CD4-positive, alpha-beta T cell treated with Interleukin-17A for 1 hour (primary cell): ENCODE results near the gene PNLIPRP2.

Source experiments
- DNase-seq: peaks from one replicate; pipeline ENCODE4 v3.0.0-alpha.2; 2020

Gene PNLIPRP2

DNA sequence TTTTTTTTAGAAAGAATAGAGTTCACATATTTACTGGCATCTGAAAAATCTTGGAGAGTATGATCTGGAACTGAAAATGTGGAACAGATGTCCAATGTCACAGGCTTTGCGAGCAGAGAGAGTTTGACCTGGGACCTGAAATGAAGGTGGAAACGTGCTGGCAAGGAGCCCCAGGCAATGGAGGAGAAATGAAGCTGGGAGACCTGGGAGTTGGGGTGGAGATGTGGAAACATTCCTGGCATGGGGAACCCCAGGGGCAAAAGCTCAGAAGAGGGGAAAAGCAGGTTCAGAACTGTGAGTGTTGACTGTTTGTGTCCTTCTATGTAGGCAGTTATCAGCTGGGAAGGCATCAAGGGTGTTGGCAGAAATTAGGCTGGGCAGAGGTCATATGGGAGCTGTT lies 7.3 kb upstream of the PNLIPRP2 start:
- no peak for DNase-seq

DNA sequence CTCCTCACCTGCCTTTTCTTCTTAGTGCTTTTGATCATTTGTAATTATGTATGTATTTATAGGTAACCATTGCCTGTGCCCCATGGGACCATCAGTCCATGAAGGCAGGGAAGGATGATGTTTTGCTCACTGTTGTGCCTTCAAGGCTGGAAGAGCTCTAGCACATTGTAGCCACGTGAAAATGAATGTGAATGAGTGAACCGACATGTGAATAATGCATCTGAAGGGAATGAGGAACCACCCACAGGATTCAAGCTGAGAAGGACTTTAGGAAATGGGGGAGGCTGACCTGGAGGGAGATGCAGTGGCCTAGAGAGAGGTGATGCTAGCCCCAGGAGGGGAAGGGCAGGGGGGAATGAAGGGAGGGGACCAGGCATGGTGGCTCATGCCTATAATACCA lies 6.0 kb upstream of the PNLIPRP2 start:
- DNase-seq, result no peak

DNA sequence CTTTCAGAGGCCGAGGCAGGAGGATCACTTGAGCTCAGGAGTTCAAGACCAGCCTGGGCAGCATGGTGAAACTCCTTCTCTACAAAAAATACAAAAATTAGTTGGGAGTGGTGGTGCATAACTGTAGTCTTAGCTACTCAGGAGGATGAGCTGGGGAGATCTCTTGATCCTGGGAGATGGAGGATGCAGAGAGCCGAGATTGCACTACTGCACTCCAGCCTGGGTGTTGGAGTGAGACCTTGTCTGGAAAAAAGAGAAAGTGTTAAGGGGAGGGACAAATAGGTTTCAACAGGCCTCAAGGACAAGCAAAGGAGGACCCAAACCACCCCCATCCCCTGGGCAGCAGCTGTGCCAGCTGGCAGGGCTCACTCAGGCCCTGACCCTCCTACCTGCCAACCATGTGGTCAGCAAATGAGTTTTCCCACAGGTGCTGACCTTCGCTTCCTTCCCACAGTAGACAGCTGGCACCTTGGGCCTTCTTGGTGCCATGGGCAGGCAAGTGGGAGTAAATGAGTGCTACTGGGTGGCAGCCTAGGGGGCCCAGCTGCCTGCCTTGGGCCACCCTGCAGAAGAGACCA lies 5.5 kb upstream of the PNLIPRP2 start:
- DNase-seq, result no peak

DNA sequence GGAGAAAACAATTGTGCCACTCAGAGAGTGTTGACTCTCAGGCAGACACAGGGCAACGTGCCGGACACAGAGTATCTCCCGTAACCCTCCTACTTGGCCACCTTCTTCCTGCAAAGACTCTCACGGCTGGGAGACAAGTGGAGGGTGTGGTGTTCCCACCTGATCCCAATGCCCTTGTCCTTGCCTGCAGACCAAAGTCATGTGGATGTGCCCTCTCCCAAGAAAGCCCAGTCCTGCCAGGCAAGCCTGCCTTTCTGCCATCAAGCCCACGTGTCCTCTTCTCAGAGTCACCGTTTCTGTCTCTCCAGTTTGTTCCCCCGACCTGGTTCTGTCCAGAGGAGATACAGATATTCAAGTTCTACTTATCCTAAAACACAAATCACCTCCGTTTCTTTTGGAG lies 723 bp downstream of the PNLIPRP2 start:
- no peak for DNase-seq

DNA sequence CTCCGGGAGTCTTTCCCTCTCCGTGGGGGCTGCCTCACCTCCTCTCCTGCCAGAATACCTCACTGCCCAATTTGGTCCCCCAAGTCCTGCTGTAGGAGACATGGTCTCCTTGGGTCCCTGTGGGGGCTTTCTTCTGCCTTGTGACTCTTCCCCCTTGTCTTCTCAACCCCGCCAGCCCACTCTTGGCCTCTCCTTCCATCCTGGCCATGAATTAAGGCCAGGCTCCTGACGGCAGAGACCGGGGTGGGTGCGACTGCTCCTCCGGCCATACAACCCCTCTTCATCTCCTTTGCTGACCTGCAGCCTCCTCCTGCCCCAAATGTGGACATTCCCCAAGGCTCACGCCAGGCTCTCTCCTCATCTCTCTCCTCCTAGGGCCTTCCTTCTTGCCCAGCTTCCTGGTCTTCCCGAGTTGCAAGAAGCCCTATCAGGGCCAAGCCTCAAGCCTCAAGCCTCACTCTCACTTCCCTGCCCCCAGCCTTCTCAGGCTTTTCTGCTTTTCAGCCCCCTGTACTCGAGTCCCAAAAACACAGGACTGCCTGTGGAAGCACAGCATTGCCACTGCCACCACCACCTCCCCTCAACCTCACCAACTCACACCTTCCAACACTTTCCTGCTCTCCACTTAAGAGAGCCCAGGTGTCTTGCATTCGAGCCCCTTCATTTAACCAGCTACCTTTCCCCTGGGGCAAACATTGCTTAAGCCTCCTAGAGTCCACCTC lies 1.3 kb downstream of the PNLIPRP2 start:
- no peak for DNase-seq

DNA sequence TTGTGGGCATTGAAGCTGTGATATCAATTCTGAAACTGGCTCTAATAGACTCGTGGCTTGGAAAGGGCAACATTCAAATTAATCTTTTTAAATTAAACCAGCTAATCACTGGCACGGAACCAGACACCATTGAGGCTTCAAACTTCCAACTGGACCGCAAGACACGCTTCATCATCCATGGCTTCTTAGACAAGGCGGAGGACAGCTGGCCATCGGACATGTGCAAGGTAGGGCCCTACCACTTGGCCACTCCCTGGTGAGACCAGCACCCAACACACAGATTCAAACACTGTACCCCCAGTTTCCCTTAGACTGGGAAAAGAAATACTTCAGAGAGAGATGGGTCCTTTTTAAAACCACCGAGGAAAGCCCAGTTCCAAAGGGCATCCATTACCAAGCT lies 5.1 kb downstream of the PNLIPRP2 start:
- no peak for DNase-seq

DNA sequence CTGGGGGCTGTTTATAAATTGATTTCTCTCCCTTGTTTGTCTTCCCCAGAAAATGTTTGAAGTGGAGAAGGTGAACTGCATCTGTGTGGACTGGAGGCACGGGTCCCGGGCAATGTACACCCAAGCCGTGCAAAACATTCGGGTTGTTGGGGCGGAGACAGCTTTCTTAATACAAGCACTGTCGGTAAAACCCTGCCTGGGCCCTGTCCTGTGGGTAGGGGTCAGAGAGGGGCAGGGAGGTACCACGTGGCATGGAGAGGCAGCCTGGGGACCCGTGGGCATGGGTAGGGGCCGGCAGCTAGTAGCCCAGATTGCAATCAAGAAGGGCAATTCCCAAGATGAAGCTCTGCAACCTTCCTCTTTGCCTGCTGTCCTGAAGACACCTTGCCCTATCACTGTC lies 6.1 kb downstream of the PNLIPRP2 start:
- DNase-seq, result no peak

DNA sequence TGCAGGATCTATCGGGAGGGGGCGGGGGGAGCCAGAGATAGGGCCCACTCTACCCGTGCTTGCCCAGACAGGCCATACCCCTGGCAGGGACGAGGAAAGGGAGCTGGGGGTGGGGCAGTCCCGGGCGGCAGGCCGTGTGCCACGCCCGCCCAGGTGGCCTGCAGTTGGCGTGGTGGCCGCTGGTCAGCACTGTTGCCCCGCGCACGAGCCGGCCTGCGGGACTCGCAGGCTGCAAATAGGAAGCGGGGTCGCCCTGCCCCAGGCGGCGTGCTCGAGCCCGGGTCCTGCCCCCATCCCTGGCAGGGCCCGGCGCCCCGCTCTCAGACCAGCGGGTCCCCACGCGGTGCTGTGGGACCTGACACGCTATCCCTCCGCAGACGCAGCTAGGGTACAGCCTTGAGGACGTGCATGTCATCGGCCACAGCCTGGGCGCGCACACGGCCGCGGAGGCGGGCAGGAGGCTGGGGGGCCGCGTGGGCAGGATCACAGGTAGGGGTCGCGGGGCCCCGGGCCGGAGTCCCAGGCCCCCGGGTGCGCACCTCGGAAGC lies 6.7 kb downstream of the PNLIPRP2 start:
- DNase-seq, result no peak

DNA sequence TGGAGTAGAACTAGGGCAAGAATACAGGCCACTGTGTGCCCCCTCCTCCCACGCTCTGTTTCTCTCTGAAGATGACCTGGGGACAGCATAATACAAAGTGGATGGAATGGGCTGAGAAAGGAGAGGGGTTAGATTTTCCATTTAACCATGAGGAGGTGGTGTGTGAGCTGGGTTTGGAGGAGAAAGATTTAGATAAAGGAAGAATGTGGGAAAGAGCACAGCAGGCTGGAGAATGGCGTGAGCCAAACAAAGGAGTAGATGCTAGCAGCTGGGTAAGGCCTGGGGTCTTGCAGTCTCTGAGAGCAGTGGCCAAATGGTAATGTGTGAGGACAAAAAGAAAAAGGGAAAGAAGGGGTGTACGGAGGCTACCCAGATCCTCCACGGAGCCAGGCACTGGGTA lies 8.6 kb downstream of the PNLIPRP2 start:
- no peak for DNase-seq

DNA sequence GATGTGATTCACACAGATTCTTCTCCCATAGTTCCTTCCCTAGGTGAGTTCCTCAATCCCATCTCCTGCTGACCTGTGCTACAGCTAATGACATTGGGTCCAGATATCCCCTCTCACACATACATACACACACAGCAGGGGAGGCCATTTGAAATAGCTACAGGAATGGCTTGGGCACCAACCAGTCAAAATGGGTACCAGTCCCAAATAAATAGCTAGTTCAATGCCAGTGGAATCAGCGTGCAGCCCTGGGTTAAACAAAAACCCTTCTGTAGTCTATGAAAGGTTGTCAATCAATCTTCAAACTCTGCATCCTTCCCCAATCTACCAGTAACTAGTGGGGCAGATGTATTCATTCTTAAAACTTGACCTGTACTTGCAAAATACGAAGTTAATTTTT lies 9.3 kb downstream of the PNLIPRP2 start:
- no peak for DNase-seq

DNA sequence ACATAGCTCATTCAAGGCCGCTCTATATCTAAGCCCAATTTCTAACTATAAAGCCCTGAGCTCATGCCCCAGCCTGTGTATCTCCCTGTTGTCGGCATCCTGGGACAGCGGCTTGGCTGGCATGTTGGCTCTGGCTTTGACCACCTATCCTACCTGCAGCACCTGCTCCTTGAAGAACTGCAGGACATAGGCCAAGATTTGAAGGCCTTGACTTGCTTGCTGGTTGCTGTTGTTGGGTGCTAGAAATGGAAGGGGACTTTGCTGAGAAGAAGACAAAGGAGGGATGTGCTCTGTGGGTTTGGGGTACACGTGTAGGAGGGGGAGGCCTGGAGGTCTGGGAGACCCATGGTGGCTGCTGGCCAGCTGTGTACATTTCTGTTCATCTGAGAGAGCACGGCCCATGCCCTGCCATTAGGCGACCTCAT lies 11.1 kb downstream of the PNLIPRP2 start:
- DNase-seq, result no peak

DNA sequence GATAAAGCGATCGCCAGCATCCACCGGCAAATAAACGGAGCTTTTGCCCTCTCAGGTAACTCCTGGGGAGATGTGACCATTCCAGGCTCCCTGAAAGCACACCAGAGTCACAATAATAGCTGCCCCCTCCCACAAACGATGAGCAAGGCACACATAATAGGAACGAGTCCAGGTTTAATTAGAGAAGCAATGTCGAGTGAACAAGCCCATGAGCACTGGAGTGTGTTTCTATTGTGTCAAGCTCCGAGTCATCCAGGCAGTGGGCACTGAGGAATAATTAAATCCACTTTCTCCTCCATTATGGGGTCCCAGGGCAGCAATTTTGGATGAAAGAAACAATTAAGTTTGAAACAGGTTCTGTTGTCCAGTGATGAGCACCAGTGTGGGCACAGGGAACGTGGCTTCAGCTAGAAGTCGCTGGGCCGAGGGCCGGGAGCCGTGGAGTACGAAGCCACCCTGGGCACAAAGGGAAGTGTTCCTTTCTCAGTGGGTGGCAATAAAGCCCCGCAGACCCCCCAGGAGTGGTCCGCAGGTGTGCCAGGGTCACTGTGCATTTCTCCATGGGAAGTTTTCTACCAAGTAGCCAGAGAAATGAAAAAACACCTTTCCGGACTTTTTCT lies 12.0 kb downstream of the PNLIPRP2 start:
- DNase-seq, result no peak

DNA sequence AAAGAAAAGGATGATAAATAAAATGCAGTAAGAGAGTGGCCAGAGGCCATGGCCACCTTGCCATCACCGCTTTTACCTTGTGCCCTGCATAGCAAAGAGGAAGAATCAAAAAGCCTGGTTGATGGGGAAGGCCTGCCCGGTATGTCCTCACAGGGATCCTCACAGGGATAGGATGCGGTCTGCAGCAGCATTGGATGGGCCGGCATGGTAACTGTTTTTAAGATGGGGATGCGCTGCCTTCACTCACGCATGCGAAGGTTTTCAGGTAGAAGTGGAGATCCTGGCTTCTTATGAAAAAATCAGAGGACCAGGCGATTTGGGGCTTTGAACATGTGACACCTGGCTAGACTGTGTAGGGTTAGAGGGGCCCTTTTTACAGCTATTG lies 12.5 kb downstream of the PNLIPRP2 start:
- DNase-seq, result no peak

DNA sequence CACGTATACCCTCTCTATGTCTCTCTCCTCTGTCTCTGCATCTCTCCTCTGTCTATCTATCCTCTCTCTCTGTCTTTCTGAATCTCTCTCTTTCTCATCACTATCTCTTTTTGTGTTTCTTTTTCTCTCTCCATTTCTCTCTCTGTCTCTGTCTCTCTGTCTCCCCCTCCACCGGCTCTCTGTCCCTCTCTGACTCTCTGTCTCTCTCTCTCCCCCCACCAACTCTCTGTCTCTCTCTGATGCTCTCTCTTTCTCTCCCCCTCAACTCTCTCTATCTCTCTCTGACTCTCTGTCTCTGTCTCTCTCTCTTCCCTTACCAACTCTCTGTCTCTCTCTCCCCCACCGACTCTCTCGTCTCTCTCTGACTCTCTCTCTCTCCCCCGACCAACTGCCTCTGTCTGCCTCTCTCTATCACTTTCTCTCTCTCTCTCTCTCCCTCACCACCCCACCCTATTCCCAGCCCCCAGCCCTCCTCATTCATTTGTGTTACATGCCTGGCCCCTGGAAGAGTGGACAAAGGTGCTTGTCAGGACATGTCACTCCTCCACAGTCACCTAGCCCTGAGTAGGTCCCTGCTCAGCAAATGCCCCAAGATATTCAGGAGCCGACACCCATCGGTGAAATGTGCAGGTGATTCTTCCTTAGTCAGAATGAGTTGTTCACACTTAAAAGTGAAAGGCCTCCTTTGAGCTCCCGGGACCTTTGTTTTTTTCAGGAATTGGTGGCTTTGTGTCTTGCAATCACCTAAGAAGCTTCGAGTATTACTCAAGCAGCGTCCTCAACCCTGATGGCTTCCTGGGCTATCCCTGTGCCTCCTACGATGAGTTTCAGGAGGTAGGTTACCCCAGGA lies 13.6 kb downstream of the PNLIPRP2 start:
- no peak for DNase-seq

DNA sequence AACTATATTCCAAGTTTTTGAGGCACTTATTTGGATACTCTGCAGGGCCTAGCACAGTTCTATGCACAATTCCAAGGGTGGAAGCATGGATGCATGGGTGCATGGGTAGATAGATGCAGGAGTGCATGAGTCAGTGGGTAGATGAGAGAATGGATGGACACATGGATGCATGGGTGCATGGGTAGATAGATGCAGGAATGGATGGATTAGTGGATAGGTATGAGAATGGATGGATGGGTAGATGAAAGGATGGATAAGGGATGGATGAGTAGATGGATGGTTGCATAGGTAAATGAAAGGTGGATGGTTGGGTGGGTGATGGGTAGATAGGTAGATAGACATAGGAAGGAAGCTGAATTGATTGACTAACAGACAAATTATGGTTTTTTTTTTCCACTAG lies 15.6 kb downstream of the PNLIPRP2 start:
- no peak for DNase-seq

DNA sequence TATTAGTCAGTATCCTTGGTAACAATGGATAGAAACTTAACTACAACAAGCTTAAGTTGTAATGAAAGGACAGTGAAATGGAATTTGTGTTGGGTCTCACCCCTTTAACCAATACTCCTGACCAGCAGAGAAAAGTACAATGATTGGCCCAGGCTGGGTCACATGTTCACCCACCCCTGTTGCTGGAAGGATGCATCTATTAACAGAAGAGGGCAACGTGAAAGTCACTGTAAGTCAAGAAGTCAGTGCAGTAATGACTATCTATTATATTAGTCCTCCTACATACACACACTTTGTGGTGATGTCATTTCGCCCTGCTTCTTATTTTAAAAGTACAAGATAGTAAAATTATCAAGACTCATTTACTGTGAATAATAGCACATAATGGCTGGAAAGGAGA lies 16.2 kb downstream of the PNLIPRP2 start:
- DNase-seq, result no peak

DNA sequence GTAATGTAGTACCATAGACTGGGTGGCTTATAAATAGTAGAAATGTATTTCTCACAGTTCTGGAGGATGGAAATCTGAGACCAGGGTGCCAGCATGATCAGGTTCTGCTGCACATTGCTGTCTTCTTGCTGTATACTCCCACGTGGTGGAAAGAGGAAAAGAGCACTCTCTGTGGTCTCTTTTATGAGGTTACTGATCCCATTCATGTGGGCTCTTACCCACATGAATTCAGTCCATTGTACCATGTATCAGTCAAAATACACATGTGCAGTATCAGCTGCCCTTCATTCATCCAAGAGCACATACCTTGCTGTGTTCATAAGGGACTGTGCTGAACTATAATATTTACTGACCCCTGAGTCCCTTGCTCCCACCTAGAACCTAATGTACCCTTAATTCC lies 17.1 kb downstream of the PNLIPRP2 start:
- no peak for DNase-seq

DNA sequence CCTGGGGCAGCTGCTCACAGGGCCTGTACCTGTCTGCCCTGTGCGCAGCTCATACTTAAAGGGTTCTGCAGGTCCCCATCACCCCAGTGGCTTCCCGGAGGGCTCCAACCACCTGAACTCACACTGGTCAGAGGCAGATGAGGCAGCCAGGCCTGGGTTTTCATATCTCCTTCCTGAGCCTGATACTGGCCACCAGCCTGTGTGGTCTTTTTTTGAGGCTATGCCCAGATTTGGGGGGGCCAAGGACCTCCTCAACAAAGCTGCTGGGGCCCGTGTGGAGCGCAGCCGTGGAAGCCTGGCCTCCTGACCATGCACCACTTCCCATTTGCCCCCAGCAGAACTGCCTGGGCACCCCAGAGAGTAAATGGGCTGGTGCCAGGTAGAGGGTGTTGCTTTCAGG lies 25.7 kb downstream of the PNLIPRP2 start:
- DNase-seq, result no peak

DNA sequence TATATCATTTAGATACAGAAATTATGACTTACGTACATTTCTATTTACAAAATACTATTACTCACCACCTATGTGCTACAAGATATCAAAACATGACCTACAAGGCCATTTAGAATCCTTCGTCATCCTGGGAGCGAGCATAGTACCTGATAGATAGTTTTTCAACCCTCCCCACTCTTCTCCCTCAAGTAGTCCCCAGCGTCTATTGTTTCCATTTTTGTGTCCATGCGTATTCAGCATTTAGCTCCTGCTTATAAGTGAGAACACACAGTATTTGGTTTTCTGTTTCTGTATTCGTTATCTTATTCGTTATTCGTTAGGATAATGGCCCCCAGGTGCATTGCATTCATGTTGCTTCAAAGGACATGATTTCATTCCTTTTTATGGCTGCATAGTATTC lies 28.1 kb downstream of the PNLIPRP2 start:
- no peak for DNase-seq

DNA sequence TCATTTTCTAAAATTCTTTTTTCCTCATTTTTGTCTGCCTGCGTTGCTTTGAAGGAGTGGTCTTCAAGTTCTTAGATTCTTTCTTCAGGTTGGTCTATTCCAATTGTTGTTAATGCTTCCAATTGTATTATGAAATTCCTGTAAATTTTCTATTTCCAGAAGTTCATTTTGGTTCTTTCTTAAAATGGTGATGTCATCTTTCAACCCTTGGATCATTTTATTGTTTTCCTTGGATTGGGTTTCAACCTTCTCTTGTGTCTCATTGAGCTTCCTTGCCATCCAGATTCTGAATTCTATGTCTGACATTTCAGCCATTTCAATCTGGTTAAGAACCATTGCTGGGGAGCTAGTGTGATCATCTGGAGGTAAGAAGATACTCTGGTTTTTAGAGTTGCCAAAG lies 33.1 kb downstream of the PNLIPRP2 start:
- no peak for DNase-seq

DNA sequence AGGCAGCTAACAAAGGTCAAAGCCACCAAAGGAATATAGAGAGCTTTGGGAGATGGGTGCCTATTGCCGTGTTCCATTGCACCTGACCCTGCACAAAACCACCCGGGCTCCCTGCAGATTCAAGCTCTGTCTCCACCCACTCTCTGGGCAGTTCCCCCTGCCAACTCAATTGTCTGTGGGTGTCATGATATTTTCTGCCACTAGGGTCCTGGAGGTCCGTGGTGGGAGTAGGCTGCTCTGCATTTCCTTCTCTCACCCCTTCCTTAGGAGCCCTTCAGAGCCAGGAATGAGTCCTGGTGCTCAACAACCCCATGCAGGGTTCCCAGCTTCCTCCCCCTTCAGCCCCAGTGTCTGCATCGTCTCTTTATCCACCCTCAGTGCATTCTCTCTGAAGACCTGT lies 34.1 kb downstream of the PNLIPRP2 start:
- DNase-seq, result no peak

DNA sequence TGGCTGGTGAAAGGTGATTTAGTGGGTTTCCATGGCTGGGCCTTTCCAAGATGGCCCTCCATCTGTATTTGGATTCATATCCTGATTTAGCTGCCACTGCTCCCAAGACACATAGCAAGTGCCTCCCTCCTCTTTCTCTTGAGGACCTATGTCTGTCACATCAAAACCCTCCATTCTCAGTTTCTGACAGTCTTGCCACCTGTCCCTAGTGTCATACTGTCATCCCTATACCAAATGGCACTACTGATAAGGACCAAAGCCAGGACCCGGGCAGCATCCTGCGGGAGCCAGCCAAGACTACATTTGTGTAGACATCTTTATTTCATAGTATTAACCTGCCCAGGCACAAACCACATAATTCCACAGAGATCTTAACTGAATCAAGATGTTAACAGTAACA lies 34.8 kb downstream of the PNLIPRP2 start:
- no peak for DNase-seq

DNA sequence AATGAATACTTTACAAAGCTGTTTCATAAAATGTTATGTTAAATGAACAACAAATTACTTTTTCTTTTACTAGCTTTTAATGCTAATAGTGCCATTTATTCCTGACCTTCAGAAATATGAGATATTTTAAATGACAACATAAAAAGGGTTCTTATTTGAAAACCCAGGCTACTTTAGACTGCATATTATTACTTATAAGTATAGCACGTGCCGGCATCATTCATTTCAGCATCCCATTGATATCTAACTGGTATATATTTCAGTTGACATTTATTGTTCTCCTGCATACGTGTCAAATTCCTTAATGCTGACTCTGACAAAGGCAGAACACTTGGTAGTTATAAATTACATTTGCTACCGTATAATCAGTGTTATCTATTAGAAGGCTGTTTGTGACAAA lies 35.3 kb downstream of the PNLIPRP2 start:
- no peak for DNase-seq
